ENCODE measurements around the gene THEM5.
A peak's percentile ranks its signal among the peaks of the same experiment; 100 is the strongest.

Gene THEM5

DNA sequence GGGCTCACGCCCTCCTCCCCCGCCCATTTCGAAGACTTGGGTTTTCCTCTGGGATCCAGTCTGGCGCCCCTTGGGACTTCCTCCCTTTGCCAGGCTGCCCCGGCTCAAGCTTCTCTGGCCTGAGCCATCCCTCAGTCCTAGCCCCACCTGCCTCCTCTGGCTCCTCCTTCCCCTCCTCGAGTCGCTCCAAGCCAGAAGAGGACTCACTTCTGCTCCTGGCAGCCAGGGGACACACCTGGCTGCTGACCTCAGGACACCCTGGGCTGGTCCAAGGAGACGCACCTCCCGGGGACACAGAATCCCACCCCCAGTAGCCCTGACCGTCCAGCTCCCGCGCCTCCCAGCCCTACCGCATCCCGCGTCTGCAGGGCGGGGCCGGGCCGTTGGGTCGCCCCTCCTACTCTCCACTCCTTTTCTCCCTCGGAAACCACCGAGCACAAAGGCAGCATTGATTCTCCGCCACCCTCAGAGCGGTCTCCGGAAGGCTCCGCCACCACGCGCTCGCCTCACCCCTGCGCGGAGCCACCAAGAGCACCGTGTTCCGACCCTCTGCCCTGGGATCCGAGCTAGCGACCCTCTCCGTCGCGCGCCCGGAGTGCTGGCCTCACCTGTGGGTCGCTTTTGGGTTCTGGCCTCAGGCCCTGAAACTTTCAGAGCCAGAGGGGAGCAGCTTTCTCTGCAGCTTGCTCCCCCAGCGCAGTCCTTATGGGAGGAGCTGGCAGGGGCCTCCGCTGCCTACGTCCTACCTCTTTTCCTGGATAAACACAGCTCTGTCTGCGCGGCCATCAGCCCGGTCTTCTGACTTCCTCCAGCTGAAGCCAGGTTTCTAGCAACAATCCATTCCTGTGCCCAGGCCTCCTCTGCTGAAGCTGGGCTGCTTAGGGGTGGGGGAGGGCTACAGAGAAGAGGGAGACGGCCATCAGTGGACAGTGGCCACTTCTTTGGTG is 13.8 kb downstream of the THEM5 start, which contains the start of gene C2CD4D:
TSS of gene C2CD4D (minus strand) at position 364 of the 947 bp plus-strand sequence. CDS start 831 bp downstream, outside the sequence.
- no peak for DNase-seq (ENCODE audit: low read depth)

- no peak for DNase-seq (ENCODE audit: low read depth)
Measured at GRCh38 chr1:151839082-151839412, 14.5 kb downstream of the THEM5 start.

DNA sequence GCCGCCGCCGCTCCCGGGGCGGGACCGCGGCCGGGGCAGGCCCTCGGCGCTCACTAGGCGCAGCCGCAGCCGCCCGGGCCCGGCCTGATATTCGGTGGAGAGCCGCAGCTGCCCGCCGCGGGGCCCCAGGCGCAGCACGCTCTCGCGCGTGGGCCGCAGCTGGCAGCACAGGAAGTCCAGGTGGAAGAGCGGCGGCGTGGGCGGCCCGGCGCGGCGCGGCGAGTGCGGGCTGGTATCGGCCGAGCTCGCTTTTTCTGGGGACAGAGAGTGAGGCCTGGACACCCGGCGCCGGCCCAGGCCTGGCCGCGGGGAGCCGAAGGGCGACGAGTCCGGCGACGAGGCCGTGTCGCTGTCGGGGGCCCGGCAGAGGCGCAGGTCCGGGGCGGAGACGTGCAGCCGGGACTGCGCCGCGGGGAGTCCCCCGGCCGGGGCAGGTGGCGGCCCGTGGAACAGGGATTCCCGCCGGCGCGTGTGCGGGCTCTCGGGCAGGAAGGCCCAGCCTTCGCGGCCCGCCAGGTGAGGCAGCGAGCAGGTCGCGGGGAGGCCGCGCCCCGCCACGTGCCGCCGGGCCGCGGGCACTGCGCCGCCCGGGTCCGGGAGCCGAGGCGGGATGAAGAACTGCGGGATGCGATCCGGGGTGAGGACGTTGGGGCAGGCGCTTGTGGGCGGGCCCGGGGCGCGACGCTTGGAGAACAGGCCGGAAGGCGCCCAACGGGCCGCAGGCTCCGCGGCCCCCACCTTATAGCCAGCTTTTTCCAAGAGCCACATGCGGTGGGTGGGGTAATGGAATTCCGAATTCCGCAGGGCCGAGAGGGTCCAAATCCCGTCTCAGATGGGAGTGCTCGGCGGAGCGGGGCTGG is 15.1 kb downstream of the THEM5 start:
- peak; percentile 31 for DNase-seq (ENCODE audit: low read depth)

DNA sequence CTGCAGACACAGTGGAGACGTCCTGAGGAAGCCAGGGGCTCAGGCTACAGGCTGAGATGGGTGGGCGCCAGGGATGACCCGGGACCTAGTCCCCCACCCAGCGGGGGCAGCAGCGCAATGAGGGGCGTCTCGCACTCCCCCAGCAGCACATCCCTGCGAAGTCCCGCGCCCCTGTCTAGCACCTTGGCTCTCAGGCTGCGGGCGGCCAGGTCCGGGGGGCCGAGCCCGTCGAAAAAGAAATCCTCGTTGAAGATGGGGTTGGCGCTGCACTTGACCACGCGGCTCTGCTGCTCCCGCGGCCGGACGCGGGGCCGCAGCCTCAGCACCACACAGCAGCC is 15.7 kb downstream of the THEM5 start:
- no peak for DNase-seq (ENCODE audit: low read depth)

DNA sequence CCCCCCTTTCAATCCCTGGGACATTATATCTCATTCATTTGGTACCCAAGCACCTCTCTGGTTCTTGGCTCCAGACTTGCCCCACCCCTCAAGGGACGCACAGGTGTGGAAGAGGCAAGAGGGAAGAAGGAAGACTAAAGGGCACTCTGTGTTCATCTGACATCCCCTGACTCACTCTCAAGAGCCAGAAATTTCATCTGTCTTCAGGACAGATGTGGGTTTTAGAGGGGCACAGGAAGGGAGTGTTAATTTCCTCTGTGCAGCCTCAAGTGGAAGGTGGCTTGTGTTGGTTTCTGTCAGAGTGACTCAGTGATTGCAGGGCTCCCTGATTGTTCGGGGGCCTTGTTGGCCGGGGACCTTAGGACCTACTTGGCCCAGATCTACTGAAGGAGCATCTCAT is 16.3 kb downstream of the THEM5 start:
- DNase-seq (ENCODE audit: low read depth): no peak

DNA sequence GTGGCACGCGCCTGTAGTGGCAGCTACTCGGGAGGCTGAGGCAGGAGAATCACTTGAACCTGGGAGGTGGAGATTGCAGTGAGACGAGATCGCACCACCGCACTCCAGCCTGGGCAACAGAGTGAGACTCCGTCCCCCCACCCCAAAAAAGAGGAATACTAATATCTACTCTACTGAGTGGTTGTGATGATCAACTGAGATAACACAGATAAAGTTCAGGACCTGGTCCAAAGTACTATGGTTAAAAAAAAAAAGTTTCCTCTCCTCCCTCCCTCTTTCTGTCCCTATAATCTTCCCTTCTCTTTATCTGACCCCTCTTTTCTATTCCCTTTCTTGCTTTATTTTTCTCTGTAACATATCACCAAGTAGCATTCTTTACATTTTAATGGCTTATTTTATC is 17.9 kb downstream of the THEM5 start:
- DNase-seq (ENCODE audit: low read depth): no peak

GRCh38 chr1:151834239-151834638 is 19.3 kb downstream of the THEM5 start:
- no peak for DNase-seq (ENCODE audit: low read depth)

GRCh38 chr1:151833172-151833900 is 20.2 kb downstream of the THEM5 start:
- no peak for DNase-seq (ENCODE audit: low read depth)

- DNase-seq (ENCODE audit: low read depth): peak; percentile 23
Measured at GRCh38 chr1:151832318-151832980, 21.1 kb downstream of the THEM5 start.

DNA sequence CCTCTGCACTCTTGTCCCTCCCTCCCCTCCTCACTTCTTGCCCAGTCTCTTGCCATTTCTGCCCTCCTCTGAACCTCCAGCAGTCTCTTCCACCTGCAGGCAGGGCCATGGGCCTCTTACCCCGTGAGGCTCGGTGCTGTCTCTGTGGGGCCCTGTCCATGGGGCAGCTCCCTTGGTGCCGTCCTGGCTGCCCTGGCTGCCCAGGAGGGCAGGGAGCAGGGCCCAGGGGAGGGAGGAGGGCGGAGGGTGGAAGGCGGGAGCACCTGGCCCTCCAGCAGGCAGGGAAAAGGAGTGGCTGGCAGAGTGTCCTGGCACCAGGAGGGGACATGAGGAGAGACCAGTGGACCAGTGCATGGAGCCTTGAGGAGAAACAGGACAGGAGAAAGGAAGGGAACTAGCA is 21.9 kb downstream of the THEM5 start, which contains the start of gene RORC:
TSS of gene RORC (minus strand) at position 198 of the 400 bp plus-strand sequence. CDS start at position 160, 38 bp downstream.
- DNase-seq (ENCODE audit: low read depth): no peak

DNA sequence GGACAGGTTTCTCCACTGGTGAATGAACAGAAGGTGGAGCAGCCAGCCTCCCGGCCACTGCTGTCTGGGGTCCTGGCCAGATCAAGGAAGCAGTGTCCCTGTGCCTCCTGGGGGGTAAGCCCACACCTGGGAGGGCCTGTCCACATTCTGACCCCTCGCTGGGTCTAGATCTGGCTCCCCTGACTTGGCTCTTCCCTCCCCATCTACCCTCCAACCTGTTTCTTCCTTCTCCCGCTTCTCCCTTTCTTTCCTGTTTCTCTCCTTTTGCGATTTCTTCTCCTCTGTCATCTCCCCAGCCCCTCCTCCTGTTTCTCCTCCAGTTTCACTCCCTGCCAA is 22.3 kb downstream of the THEM5 start:
- DNase-seq (ENCODE audit: low read depth): no peak

- DNase-seq (ENCODE audit: low read depth): no peak
Measured at GRCh38 chr1:151830055-151830454, 23.5 kb downstream of the THEM5 start.

DNA sequence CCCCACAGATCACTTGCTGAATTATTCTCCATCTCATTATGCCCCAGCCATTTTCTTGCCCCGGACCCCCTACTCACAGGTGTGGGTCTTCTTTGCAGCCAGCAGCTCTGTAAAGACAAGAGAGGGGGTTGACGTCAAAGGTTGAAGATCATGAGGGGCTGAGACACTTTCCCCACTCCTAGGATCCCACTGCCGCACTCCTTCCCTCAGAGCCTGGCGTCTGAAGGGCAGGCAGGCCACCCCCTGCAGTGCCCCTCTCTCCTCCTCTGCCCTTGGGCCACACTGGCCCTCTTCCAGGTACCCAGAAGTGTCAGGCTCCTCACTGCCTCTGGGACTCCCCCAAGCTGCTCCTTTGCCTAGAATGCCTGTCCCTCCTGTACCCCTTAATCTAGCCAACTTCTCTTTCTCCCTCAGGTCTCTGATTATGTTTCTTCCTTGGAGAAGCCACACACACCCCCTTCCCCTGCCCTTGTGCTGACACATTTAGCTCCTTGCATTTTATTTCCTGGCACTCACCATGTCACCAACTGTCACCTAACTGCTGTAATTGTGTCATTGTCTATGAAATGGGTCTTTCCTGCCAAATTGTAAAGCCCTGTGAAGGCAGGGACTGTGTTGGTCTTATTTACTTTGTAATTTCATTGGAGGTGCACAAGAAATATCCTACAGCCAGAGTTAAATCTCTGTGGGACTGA is 24.0 kb downstream of the THEM5 start:
- DNase-seq (ENCODE audit: low read depth): no peak

DNA sequence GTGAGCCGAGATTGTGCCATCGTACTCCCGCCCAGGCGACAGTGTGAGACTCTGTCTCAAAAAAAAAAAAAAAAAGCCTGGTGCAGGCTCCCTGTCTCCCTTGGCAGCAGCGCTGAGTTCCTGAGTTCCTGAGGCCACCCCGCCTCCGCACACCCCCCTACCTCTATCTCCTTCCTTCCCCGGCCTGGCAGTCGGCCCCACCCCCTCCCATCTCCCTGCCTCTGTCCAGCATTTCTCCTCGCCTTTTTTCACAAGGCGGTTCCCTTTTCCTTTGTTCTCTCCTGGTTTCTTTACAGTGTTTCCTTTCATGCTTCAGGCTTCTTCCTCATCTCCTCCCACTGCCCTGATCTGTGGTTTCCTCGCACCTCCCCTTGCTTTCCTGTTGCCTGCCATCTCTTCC is 24.6 kb downstream of the THEM5 start:
- peak; percentile 55 for DNase-seq (ENCODE audit: low read depth)

DNA sequence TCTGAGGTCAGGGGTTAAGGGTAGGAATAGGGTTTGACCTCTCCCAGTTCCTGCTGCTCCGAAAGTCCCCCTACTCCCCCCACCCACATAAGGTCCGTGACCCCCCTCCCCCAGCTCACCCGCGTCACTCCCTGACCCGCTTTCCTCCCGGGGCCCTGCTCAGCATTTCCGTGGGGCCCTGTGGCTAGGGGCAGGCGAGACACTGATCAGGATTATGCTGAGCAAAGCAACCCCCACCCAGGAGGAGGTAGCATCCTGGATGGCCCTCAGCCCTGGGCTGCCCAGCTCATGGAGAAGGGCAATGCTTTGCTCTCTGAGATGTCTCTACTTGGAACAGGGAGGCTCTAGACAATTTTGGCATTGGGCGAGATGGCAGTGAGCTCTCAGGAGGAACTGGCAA is 25.7 kb downstream of the THEM5 start:
- no peak for DNase-seq (ENCODE audit: low read depth)

GRCh38 chr1:151825751-151826660 is 27.5 kb downstream of the THEM5 start:
- DNase-seq (ENCODE audit: low read depth): no peak

DNA sequence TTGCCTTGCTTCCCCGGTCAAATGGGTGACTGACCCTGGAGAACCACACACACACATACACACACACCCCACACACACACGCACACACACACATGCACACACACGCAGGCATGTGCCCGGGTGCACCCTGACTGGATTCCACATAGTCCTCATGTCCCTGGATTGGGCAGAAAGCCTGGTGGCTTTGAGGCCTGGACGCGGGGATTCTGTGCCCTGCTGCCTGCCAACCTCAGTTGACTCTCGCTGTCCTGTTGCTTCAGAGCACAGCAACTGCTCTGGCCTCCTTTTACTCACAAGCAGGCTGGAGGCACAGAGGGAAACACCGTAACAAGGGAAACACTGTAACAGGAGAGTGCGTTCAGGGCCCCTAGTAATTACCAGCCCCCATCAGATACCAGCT is 28.3 kb downstream of the THEM5 start:
- DNase-seq (ENCODE audit: low read depth): no peak

DNA sequence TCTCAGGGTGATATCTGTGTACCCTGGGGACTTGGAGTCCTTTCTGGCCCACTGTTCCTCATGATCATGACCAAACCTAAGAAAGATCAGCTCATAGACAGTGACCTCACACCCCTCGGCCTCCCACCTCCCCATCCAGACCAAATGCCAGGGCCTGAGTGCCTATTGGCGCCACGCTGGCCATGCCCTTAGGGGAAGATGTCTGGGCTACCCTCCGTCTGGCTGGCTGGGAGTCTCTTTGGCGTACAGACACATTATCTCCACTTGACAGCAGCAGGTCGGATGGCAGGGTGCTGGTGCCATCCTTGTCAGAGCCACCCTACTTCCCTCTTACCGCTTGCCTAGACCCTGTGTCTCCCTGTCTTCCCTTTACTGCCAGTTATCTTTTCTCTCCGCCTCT is 30.3 kb downstream of the THEM5 start:
- no peak for DNase-seq (ENCODE audit: low read depth)

- no peak for DNase-seq (ENCODE audit: low read depth)
Measured at GRCh38 chr1:151822404-151822803, 31.1 kb downstream of the THEM5 start.

DNA sequence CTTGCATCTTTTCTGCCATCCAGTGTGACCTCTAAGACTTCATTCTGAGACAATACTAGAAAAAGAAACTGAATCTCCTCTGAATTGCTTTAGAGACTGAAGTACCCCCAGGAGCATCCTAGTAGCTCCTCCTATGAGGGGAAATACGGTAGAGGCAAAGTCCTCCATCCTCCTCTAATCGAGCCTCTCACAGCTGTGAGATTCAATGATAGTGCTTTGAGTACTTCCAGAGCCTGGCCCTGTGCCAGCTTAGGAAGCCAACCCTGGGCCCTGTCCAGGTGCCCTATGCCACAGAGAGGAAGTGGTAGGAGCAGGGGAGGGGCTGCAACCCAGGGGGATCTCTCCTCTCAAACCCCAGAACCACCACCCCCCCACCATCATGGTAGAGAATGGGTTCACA is 32.6 kb downstream of the THEM5 start:
- no peak for DNase-seq (ENCODE audit: low read depth)

Measured in EH (cell line).